GM19438 (cell line): ENCODE results near the gene ETV6.

Experiments used
- ATAC-seq: cut with Tn5 transposase; IDR thresholded peaks from one replicate; pipeline ENCODE4 v1.9.1; 2021; ENCODE audit warnings: low read depth; ENCODE audit not compliant: unreplicated experiment

Gene ETV6

GRCh38 chr12:11689591-11690186, 40.2 kb downstream of the ETV6 start:
- ATAC-seq: no peak

GRCh38 chr12:11693067-11693466, 43.6 kb downstream of the ETV6 start:
- no peak for ATAC-seq

GRCh38 chr12:11693601-11694000, 44.1 kb downstream of the ETV6 start:
- ATAC-seq: no peak

GRCh38 chr12:11694528-11694927, 45.1 kb downstream of the ETV6 start:
- ATAC-seq: no peak

- ATAC-seq: no peak
These were observed 45.8 kb downstream of the ETV6 start for GRCh38 chr12:11695321-11695720.

GRCh38 chr12:11696084-11696483, 46.6 kb downstream of the ETV6 start:
- ATAC-seq: no peak

GRCh38 chr12:11697131-11697530, 47.7 kb downstream of the ETV6 start:
- no peak for ATAC-seq

- no peak for ATAC-seq
These were observed 48.4 kb downstream of the ETV6 start for GRCh38 chr12:11697670-11698387.

- ATAC-seq: no peak
These were observed 49.3 kb downstream of the ETV6 start for GRCh38 chr12:11698729-11699128.

- ATAC-seq: no peak
These were observed 52.0 kb downstream of the ETV6 start for GRCh38 chr12:11701433-11701832.

- no peak for ATAC-seq
These were observed 53.5 kb downstream of the ETV6 start for GRCh38 chr12:11702959-11703358.

GRCh38 chr12:11703378-11703777, 53.9 kb downstream of the ETV6 start:
- no peak for ATAC-seq

GRCh38 chr12:11704089-11704488, 54.6 kb downstream of the ETV6 start:
- no peak for ATAC-seq

- no peak for ATAC-seq
These were observed 55.5 kb downstream of the ETV6 start for GRCh38 chr12:11705010-11705409.

- ATAC-seq: no peak
These were observed 57.3 kb downstream of the ETV6 start for GRCh38 chr12:11706509-11707379.

GRCh38 chr12:11707535-11707934, 58.1 kb downstream of the ETV6 start:
- ATAC-seq: no peak

GRCh38 chr12:11709513-11709912, 60.0 kb downstream of the ETV6 start:
- no peak for ATAC-seq

- no peak for ATAC-seq
These were observed 61.0 kb downstream of the ETV6 start for GRCh38 chr12:11710431-11710830.

- ATAC-seq: no peak
These were observed 61.4 kb downstream of the ETV6 start for GRCh38 chr12:11710906-11711305.

- no peak for ATAC-seq
These were observed 62.3 kb downstream of the ETV6 start for GRCh38 chr12:11711651-11712327.

GRCh38 chr12:11712491-11712890, 63.0 kb downstream of the ETV6 start:
- no peak for ATAC-seq
